Cardiac fibroblast (primary cell): ENCODE results near the gene CYB5RL.
A peak's percentile ranks its signal among the peaks of the same experiment; 100 is the strongest.

Experiments used
- DNase-seq, 2 donors: peaks; one replicate each; pipeline versions ENCODE4 v3.0.0 to v3.0.0-alpha.2; 2010; ENCODE audit warnings: low read depth in 2 of 2
- H3K4me3 ChIP-seq, 2 donors: replicated peaks in 1 of 2; 1 replicate in 1 of 2; 2 replicates in 1 of 2; pipeline ENCODE4 v1.5.1; 2011; ENCODE audit warnings: low read depth in 2 of 2, low read length in 2 of 2, mild to moderate bottlenecking in 2 of 2, moderate library complexity in 1 of 2
- TF ChIP-seq, protein P1 (sequence below): IDR thresholded peaks from one replicate; pipeline ENCODE4 v1.5.1; 2011; ENCODE audit warnings: low read depth, mild to moderate bottlenecking, low read length, inconsistent platforms

The CYB5RL gene

DNA sequence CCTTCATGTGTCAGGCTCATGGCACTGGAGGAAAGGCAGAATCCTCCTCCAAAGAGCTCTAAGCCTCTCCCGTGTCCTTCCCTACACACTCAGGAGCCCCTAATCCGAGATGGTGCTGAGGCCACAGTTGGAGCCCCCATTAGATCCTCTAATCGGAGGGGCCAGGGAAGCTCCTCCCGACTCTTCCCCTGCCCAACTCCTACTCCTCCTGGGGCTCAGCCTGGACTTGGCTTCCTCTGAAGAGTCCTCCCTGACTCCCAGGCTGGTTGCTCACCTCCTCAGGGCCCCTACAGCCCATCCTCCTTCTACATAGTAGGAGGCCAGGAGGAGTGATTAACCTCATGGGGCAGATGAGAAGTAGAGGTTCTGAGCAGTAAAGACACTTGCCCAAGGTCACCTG is 25.7 kb downstream of the CYB5RL start:
- TF ChIP-seq, protein P1, sequence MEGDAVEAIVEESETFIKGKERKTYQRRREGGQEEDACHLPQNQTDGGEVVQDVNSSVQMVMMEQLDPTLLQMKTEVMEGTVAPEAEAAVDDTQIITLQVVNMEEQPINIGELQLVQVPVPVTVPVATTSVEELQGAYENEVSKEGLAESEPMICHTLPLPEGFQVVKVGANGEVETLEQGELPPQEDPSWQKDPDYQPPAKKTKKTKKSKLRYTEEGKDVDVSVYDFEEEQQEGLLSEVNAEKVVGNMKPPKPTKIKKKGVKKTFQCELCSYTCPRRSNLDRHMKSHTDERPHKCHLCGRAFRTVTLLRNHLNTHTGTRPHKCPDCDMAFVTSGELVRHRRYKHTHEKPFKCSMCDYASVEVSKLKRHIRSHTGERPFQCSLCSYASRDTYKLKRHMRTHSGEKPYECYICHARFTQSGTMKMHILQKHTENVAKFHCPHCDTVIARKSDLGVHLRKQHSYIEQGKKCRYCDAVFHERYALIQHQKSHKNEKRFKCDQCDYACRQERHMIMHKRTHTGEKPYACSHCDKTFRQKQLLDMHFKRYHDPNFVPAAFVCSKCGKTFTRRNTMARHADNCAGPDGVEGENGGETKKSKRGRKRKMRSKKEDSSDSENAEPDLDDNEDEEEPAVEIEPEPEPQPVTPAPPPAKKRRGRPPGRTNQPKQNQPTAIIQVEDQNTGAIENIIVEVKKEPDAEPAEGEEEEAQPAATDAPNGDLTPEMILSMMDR = no peak

DNA sequence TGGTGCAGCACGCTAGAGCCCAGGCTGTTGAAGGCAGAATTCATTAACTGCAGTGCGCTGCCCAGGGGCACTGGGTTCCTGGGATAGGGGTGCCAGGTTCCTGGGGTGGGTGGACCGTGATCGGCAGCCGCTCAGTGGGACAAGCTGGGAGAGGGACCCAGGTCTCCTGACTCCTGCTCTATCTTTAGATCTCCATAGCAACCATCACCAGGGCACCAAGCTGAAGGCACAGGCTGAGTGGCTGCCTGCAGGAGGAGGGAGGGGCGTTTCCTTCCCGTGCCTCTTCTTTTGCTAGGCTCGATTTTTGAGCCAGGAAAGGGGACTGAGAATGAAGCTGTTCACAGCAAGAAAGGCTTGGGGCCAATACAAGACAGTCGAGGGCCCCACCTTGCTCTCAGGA is 26.1 kb downstream of the CYB5RL start:
- H3K4me3 ChIP-seq = no peak overlapping the region
- no peak for DNase-seq
- TF ChIP-seq, protein P1 = no peak

More for the DNA sequence above, 25.7 kb downstream of the CYB5RL start:
- DNase-seq = no peak
- no peak overlapping the region for H3K4me3 ChIP-seq

DNA sequence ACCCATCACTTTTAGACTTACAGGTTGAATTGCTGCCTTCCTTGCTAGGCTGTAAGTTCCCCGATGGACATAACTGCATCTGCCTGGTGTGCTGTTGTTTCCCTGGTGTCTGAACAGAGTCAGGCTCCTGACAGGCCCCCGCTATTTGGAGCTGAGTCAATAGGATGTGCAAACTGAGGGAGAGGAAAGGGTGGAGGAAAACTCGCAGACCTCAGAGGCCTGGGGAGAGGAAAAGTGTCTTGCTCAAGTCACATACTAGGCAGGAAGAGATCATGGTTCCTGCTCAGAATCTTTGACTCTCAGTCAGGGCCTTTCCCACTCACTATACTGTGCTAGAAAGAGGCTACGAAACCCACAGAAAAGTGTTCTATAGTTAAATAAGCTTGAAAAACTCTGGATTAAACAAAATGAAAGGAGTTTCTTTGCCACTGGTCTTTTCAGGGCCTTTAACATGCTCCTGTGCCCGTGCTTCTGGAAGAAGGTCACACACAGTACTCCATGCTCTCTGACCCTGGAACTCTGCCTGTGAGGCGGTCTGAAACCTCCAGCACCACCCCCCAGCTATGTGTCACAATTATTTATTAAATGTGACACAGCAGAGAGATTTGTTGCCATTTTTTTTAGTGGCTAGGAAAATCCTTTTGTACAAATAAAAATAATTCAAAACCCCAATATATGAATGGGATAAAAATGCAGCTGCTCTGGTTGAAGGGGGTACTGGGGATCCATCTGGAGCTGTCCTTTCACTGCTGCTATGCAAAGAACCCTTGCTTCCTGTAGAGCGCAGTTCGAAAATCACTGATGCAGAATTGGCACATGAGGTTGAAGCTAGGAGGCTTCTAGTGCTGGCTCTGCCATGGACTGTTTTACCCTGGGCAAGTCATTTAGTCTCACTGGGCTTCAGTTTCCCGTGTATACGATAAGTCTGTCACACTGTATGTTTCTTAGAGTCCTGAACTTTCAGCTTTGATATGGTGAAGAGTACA is 26.9 kb downstream of the CYB5RL start:
- DNase-seq = peak; percentile 46 to 62
- H3K4me3 ChIP-seq = no peak overlapping the region
- TF ChIP-seq, protein P1 = no peak

DNA sequence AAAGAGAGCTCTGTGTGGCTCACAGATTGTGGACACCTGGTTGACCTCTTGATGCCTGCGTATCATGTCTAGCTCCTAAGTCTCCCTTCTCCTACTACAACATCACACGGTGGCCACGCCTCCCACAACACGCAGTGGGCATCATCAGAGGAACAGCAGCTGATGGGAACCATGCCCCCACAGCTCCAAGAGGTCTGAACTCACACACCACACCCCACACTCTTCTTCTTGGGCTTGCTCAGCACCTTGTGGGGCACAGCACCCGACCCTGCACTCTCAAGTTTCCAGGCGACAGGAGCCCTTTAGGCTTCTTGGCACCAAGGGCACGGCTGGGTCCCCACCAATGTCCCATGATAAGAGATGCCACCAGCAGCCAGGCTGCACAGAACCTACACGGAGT is 28.2 kb downstream of the CYB5RL start:
- no peak overlapping the region for H3K4me3 ChIP-seq
- TF ChIP-seq, protein P1 = no peak
- no peak for DNase-seq

DNA sequence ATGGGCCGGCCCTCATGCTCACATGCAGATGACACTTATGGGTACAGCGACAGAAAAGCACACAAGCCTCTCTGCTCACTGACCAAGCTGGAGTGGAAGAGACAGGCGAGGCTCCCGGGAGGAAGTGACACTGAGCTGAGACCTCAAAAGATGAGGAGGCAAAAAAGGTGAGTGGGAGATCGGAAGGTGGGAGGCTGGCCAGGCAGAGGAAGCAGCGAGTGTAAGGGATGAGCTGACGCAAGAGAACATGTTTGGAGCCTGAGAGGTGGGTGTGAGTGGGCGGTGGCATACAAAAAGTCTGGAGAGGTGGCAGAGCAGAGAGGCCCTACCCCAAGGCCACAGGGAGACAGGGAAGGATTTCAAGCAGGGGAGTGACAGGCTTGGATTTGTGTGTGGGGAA is 28.8 kb downstream of the CYB5RL start:
- no peak overlapping the region for H3K4me3 ChIP-seq
- no peak for DNase-seq
- TF ChIP-seq, protein P1 = no peak

DNA sequence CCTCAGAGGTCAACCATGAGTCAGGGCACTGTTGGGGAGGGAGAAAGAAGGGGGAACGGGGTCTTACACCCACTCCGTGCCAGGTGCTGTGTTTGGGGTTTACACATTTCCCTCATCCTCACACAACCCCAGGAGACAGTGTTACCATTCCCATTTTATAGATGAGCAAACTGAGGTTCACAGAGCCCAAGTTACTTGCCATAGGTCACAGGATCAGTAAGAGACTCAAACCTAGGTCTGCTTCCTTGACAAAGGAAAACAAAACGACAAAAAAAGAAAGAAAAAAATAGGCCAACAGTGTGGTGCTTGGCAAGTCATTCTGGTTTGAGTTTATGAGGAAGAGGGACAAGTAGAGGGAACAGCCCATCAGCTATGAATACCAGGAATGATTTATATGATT is 30.8 kb downstream of the CYB5RL start:
- TF ChIP-seq, protein P1 = no peak
- DNase-seq = no peak
- no peak overlapping the region for H3K4me3 ChIP-seq
